ENCODE data around the gene PAK5. TPM values are rescaled to one million over a fixed set of nuclear protein-coding genes. Genes with fewer than 3 reads are reported as not detected.

The PAK5 gene
- total and polyA plus RNA-seq, 2 donors (not counting 1 experiment from before 2014, with no cell fraction given): not detected

GRCh38 chr20:9616455-9616805, 222.4 kb downstream of the PAK5 start:
- Histone ChIP-seq H3K4me1 (ENCODE audit: control insufficient read depth, extremely low read depth, insufficient read depth, low read length) (no peaks in the 10 kb centered on the region), H3K4me3 (replicated peaks in 1 of 4; ENCODE audit: control extremely low read depth in 1 of 4, insufficient read depth in 1 of 4, low read depth in 3 of 4, low read length in 4 of 4) (no peak overlapping the region), H3K79me2 (ENCODE audit: control insufficient read depth, insufficient read depth, low read length) (no peaks in the 10 kb centered on the region), H3K9me3 (ENCODE audit: control insufficient read depth, insufficient read depth, low read depth, low read length) (no peaks in the 10 kb centered on the region), H3K4me2 (ENCODE audit: extremely low read depth, insufficient read depth, low read length) (no peak overlapping the region), H4K20me1 (ENCODE audit: control insufficient read depth, extremely low read depth, insufficient read depth, low read length) (no peaks in the 10 kb centered on the region), H3K36me3 (ENCODE audit: control insufficient read depth, insufficient read depth, low read length) (no peaks in the 10 kb centered on the region), H3K27ac (ENCODE audit: insufficient read depth, low read length) (no peak overlapping the region), H2AFZ (ENCODE audit: low read length) (no peak overlapping the region), H3K27me3 (ENCODE audit: control insufficient read depth, insufficient read depth, low read length) (no peaks in the 10 kb centered on the region), H3K9ac (ENCODE audit: insufficient read depth, low read length) (no peak overlapping the region)
- TF ChIP-seq EZH2 (IDR thresholded peaks at IDR 0.05; ENCODE audit: low read length, missing control alignments) (no peak), CTCF (conservative IDR thresholded peaks at IDR 0.05 in 1 of 2, IDR thresholded peaks at IDR 0.05 in 1 of 2; ENCODE audit: low read depth in 1 of 2, low read length in 2 of 2) (no peak)
- no peak for DNase-seq (ENCODE audit: low read depth in 2 of 2)

GRCh38 chr20:9615766-9616454, 223.0 kb downstream of the PAK5 start:
- Histone ChIP-seq H3K79me2 (ENCODE audit: control insufficient read depth, insufficient read depth, low read length) (no peaks in the 10 kb centered on the region), H3K4me2 (ENCODE audit: extremely low read depth, insufficient read depth, low read length) (no peak overlapping the region)
- TF ChIP-seq CTCF (conservative IDR thresholded peaks at IDR 0.05 in 1 of 2, IDR thresholded peaks at IDR 0.05 in 1 of 2; ENCODE audit: low read depth in 1 of 2, low read length in 2 of 2) (no peak), EZH2 (IDR thresholded peaks at IDR 0.05; ENCODE audit: low read length, missing control alignments) (no peak)

GRCh38 chr20:9615118-9615517, 223.8 kb downstream of the PAK5 start:
- Histone ChIP-seq H3K27ac (ENCODE audit: insufficient read depth, low read length) (no peak overlapping the region), H2AFZ (ENCODE audit: low read length) (no peak overlapping the region), H3K27me3 (ENCODE audit: control insufficient read depth, insufficient read depth, low read length) (no peaks in the 10 kb centered on the region), H3K4me2 (ENCODE audit: extremely low read depth, insufficient read depth, low read length) (no peak overlapping the region), H3K4me1 (ENCODE audit: control insufficient read depth, extremely low read depth, insufficient read depth, low read length) (no peaks in the 10 kb centered on the region), H3K79me2 (ENCODE audit: control insufficient read depth, insufficient read depth, low read length) (no peaks in the 10 kb centered on the region), H3K9ac (ENCODE audit: insufficient read depth, low read length) (no peak overlapping the region), H3K4me3 (replicated peaks in 1 of 4; ENCODE audit: control extremely low read depth in 1 of 4, insufficient read depth in 1 of 4, low read depth in 3 of 4, low read length in 4 of 4) (no peak overlapping the region), H3K36me3 (ENCODE audit: control insufficient read depth, insufficient read depth, low read length) (no peaks in the 10 kb centered on the region), H3K9me3 (ENCODE audit: control insufficient read depth, insufficient read depth, low read depth, low read length) (no peaks in the 10 kb centered on the region), H4K20me1 (ENCODE audit: control insufficient read depth, extremely low read depth, insufficient read depth, low read length) (no peaks in the 10 kb centered on the region)
- no peak for DNase-seq (ENCODE audit: low read depth in 2 of 2)
- no peak for TF ChIP-seq CTCF (conservative IDR thresholded peaks at IDR 0.05 in 1 of 2, IDR thresholded peaks at IDR 0.05 in 1 of 2; ENCODE audit: low read depth in 1 of 2, low read length in 2 of 2)
- no peak for TF ChIP-seq EZH2 (IDR thresholded peaks at IDR 0.05; ENCODE audit: low read length, missing control alignments)

More at GRCh38 chr20:9615766-9616454, 223.0 kb downstream of the PAK5 start:
- Histone ChIP-seq H3K4me1 (ENCODE audit: control insufficient read depth, extremely low read depth, insufficient read depth, low read length) (no peaks in the 10 kb centered on the region), H3K36me3 (ENCODE audit: control insufficient read depth, insufficient read depth, low read length) (no peaks in the 10 kb centered on the region), H2AFZ (ENCODE audit: low read length) (no peak overlapping the region), H3K9ac (ENCODE audit: insufficient read depth, low read length) (no peak overlapping the region), H3K4me3 (replicated peaks in 1 of 4; ENCODE audit: control extremely low read depth in 1 of 4, insufficient read depth in 1 of 4, low read depth in 3 of 4, low read length in 4 of 4) (no peak overlapping the region), H3K27me3 (ENCODE audit: control insufficient read depth, insufficient read depth, low read length) (no peaks in the 10 kb centered on the region), H3K9me3 (ENCODE audit: control insufficient read depth, insufficient read depth, low read depth, low read length) (no peaks in the 10 kb centered on the region), H3K27ac (ENCODE audit: insufficient read depth, low read length) (no peak overlapping the region), H4K20me1 (ENCODE audit: control insufficient read depth, extremely low read depth, insufficient read depth, low read length) (no peaks in the 10 kb centered on the region)
- DNase-seq (ENCODE audit: low read depth in 2 of 2): no peak
